ENCODE measurements around the gene LCN2.

The LCN2 gene

GRCh38 chr9:128118971-128119665 lies 30.1 kb upstream of the LCN2 start:
- H3K4me1 ChIP-seq (ENCODE audit: control extremely low read depth in 1 of 4, control insufficient read depth in 4 of 4, insufficient read depth in 4 of 4, low read length in 3 of 4): peaks cover 0 to 7% (median 3%) of the 10 kb centered on the region in 4 experiments
- H3K36me3 ChIP-seq (ENCODE audit: control insufficient read depth in 4 of 4, insufficient read depth in 4 of 4, low read length in 3 of 4): peaks cover 2 to 44% (median 30%) of the 10 kb centered on the region in 4 experiments
- no peak overlapping the region for H3K27ac ChIP-seq (ENCODE audit: insufficient read depth in 1 of 2, low read depth in 1 of 2, low read length in 2 of 2, poor library complexity in 1 of 2, severe bottlenecking in 2 of 2)
- ChIA-PET CTCF (interaction anchor here (1.1 kb wide), 1 partner anchor 14 kb away, joined by 4 read pairs; no protein-coding TSS in a partner anchor), POLR2A (no interaction called here)
- WGBS (ENCODE audit: insufficient coverage): 100% methylated on average over 5 of the region's 15 CpGs
- H3K9me3 ChIP-seq (ENCODE audit: control extremely low read depth in 1 of 5, control insufficient read depth in 4 of 5, insufficient read depth in 2 of 5, low read depth in 1 of 5, low read length in 4 of 5): no peaks in the 10 kb centered on the region
- H3K4me3 ChIP-seq (ENCODE audit: control insufficient read depth in 1 of 7, extremely low read depth in 1 of 7, insufficient read depth in 4 of 7, low read depth in 2 of 7, low read length in 6 of 7): no peak overlapping the region
- no peak for DNase-seq
- H3K27me3 ChIP-seq (replicated peaks in 2 of 5; ENCODE audit: control insufficient read depth in 4 of 5, insufficient read depth in 5 of 5, low read length in 4 of 5): no peaks in the 10 kb centered on the region

GRCh38 chr9:128120061-128120740 lies 29.1 kb upstream of the LCN2 start:
- H3K27ac ChIP-seq (ENCODE audit: insufficient read depth in 1 of 2, low read depth in 1 of 2, low read length in 2 of 2, poor library complexity in 1 of 2, severe bottlenecking in 2 of 2): no peak overlapping the region

GRCh38 chr9:128120741-128121465 lies 28.4 kb upstream of the LCN2 start:
- H3K27ac ChIP-seq (ENCODE audit: insufficient read depth in 1 of 2, low read depth in 1 of 2, low read length in 2 of 2, poor library complexity in 1 of 2, severe bottlenecking in 2 of 2): no peak overlapping the region
- peaks cover 0 to 16% (median 13%) of the 10 kb centered on the region in 4 experiments for H3K4me1 ChIP-seq (ENCODE audit: control extremely low read depth in 1 of 4, control insufficient read depth in 4 of 4, insufficient read depth in 4 of 4, low read length in 3 of 4)
- no peaks in the 10 kb centered on the region for H3K27me3 ChIP-seq (replicated peaks in 2 of 5; ENCODE audit: control insufficient read depth in 4 of 5, insufficient read depth in 5 of 5, low read length in 4 of 5)
- DNase-seq: no peak
- peaks cover 2 to 51% (median 27%) of the 10 kb centered on the region in 4 experiments for H3K36me3 ChIP-seq (ENCODE audit: control insufficient read depth in 4 of 4, insufficient read depth in 4 of 4, low read length in 3 of 4)
- no peaks in the 10 kb centered on the region for H3K9me3 ChIP-seq (ENCODE audit: control extremely low read depth in 1 of 5, control insufficient read depth in 4 of 5, insufficient read depth in 2 of 5, low read depth in 1 of 5, low read length in 4 of 5)
- WGBS (ENCODE audit: insufficient coverage): 94% methylated on average over 25 of the region's 29 CpGs
- CTCF ChIA-PET: interaction anchor here (0.6 to 1.1 kb wide), 2 partner anchors 16 to 21 kb away, joined by 3 to 4 read pairs; no protein-coding TSS in a partner anchor
- no peak overlapping the region for H3K4me3 ChIP-seq (ENCODE audit: control insufficient read depth in 1 of 7, extremely low read depth in 1 of 7, insufficient read depth in 4 of 7, low read depth in 2 of 7, low read length in 6 of 7)
- POLR2A ChIA-PET: no interaction called here

More at GRCh38 chr9:128120061-128120740, 29.1 kb upstream of the LCN2 start:
- DNase-seq: no peak
- Histone ChIP-seq H3K27me3 (replicated peaks in 2 of 5; ENCODE audit: control insufficient read depth in 4 of 5, insufficient read depth in 5 of 5, low read length in 4 of 5) (no peaks in the 10 kb centered on the region), H3K9me3 (ENCODE audit: control extremely low read depth in 1 of 5, control insufficient read depth in 4 of 5, insufficient read depth in 2 of 5, low read depth in 1 of 5, low read length in 4 of 5) (no peaks in the 10 kb centered on the region), H3K36me3 (ENCODE audit: control insufficient read depth in 4 of 4, insufficient read depth in 4 of 4, low read length in 3 of 4) (peaks cover 2 to 45% (median 27%) of the 10 kb centered on the region in 4 experiments), H3K4me1 (ENCODE audit: control extremely low read depth in 1 of 4, control insufficient read depth in 4 of 4, insufficient read depth in 4 of 4, low read length in 3 of 4) (peaks cover 0 to 9% (median 6%) of the 10 kb centered on the region in 4 experiments), H3K4me3 (ENCODE audit: control insufficient read depth in 1 of 7, extremely low read depth in 1 of 7, insufficient read depth in 4 of 7, low read depth in 2 of 7, low read length in 6 of 7) (no peak overlapping the region)
- ChIA-PET CTCF (interaction anchor here (0.6 to 1.1 kb wide), 2 partner anchors 15 to 21 kb away, joined by 3 to 4 read pairs; no protein-coding TSS in a partner anchor), POLR2A (no interaction called here)
- 96% methylated on average over 17 of the region's 20 CpGs for WGBS (ENCODE audit: insufficient coverage)

GRCh38 chr9:128121466-128121810 lies 27.8 kb upstream of the LCN2 start:
- no peaks in the 10 kb centered on the region for H3K9me3 ChIP-seq (ENCODE audit: control extremely low read depth in 1 of 5, control insufficient read depth in 4 of 5, insufficient read depth in 2 of 5, low read depth in 1 of 5, low read length in 4 of 5)
- WGBS (ENCODE audit: insufficient coverage): 100% methylated on average over 3 of the region's 5 CpGs
- peaks cover 2 to 51% (median 27%) of the 10 kb centered on the region in 4 experiments for H3K36me3 ChIP-seq (ENCODE audit: control insufficient read depth in 4 of 4, insufficient read depth in 4 of 4, low read length in 3 of 4)
- DNase-seq: no peak
- CTCF ChIA-PET: no interaction called here
- peaks cover 0 to 21% (median 18%) of the 10 kb centered on the region in 4 experiments for H3K4me1 ChIP-seq (ENCODE audit: control extremely low read depth in 1 of 4, control insufficient read depth in 4 of 4, insufficient read depth in 4 of 4, low read length in 3 of 4)
- no peak overlapping the region for H3K4me3 ChIP-seq (ENCODE audit: control insufficient read depth in 1 of 7, extremely low read depth in 1 of 7, insufficient read depth in 4 of 7, low read depth in 2 of 7, low read length in 6 of 7)
- H3K27me3 ChIP-seq (replicated peaks in 2 of 5; ENCODE audit: control insufficient read depth in 4 of 5, insufficient read depth in 5 of 5, low read length in 4 of 5): no peaks in the 10 kb centered on the region
- no peak overlapping the region for H3K27ac ChIP-seq (ENCODE audit: insufficient read depth in 1 of 2, low read depth in 1 of 2, low read length in 2 of 2, poor library complexity in 1 of 2, severe bottlenecking in 2 of 2)
- POLR2A ChIA-PET: no interaction called here

- Histone ChIP-seq H3K36me3 (ENCODE audit: control insufficient read depth in 4 of 4, insufficient read depth in 4 of 4, low read length in 3 of 4) (peaks cover 2 to 51% (median 27%) of the 10 kb centered on the region in 4 experiments), H3K27me3 (replicated peaks in 2 of 5; ENCODE audit: control insufficient read depth in 4 of 5, insufficient read depth in 5 of 5, low read length in 4 of 5) (no peaks in the 10 kb centered on the region), H3K9me3 (ENCODE audit: control extremely low read depth in 1 of 5, control insufficient read depth in 4 of 5, insufficient read depth in 2 of 5, low read depth in 1 of 5, low read length in 4 of 5) (no peaks in the 10 kb centered on the region), H3K4me1 (ENCODE audit: control extremely low read depth in 1 of 4, control insufficient read depth in 4 of 4, insufficient read depth in 4 of 4, low read length in 3 of 4) (peaks cover 0 to 26% (median 23%) of the 10 kb centered on the region in 4 experiments), H3K27ac (ENCODE audit: insufficient read depth in 1 of 2, low read depth in 1 of 2, low read length in 2 of 2, poor library complexity in 1 of 2, severe bottlenecking in 2 of 2) (no peak overlapping the region), H3K4me3 (ENCODE audit: control insufficient read depth in 1 of 7, extremely low read depth in 1 of 7, insufficient read depth in 4 of 7, low read depth in 2 of 7, low read length in 6 of 7) (no peak overlapping the region)
- CTCF ChIA-PET: no interaction called here
- 97% methylated on average over 26 of the region's 27 CpGs for WGBS (ENCODE audit: insufficient coverage)
- DNase-seq: no peak
- POLR2A ChIA-PET: no interaction called here
These were observed 27.1 kb upstream of the LCN2 start for GRCh38 chr9:128121924-128122808.

- H3K36me3 ChIP-seq (ENCODE audit: control insufficient read depth in 4 of 4, insufficient read depth in 4 of 4, low read length in 3 of 4): peaks cover 2 to 51% (median 27%) of the 10 kb centered on the region in 4 experiments
- no peak for DNase-seq
- ChIA-PET CTCF (no interaction called here), POLR2A (no interaction called here)
- H3K27ac ChIP-seq (ENCODE audit: insufficient read depth in 1 of 2, low read depth in 1 of 2, low read length in 2 of 2, poor library complexity in 1 of 2, severe bottlenecking in 2 of 2): no peak overlapping the region
- WGBS (ENCODE audit: insufficient coverage): 98% methylated on average over 24 of the region's 24 CpGs
- H3K4me3 ChIP-seq (ENCODE audit: control insufficient read depth in 1 of 7, extremely low read depth in 1 of 7, insufficient read depth in 4 of 7, low read depth in 2 of 7, low read length in 6 of 7): no peak overlapping the region
- H3K9me3 ChIP-seq (ENCODE audit: control extremely low read depth in 1 of 5, control insufficient read depth in 4 of 5, insufficient read depth in 2 of 5, low read depth in 1 of 5, low read length in 4 of 5): no peaks in the 10 kb centered on the region
- no peaks in the 10 kb centered on the region for H3K27me3 ChIP-seq (replicated peaks in 2 of 5; ENCODE audit: control insufficient read depth in 4 of 5, insufficient read depth in 5 of 5, low read length in 4 of 5)
- H3K4me1 ChIP-seq (ENCODE audit: control extremely low read depth in 1 of 4, control insufficient read depth in 4 of 4, insufficient read depth in 4 of 4, low read length in 3 of 4): peaks cover 0 to 26% (median 21%) of the 10 kb centered on the region in 4 experiments
These were observed 26.5 kb upstream of the LCN2 start for GRCh38 chr9:128122809-128123175.

Data from common myeloid progenitor, CD34-positive (primary cell).